GM13976 (cell line): ENCODE results near the gene SOCS4.
A peak's percentile ranks its signal among the peaks of the same experiment; 100 is the strongest.

Experiments
- DNase-seq: peaks from one replicate; pipeline ENCODE4 v3.0.0; 2012; ENCODE audit warnings: low spot score
- CTCF ChIP-seq: IDR thresholded peaks from 2 replicates; pipeline ENCODE4 v1.5.1; 2012; ENCODE audit warnings: borderline replicate concordance, mild to moderate bottlenecking; ENCODE audit not compliant: insufficient read depth; ENCODE audit errors: extremely low read depth, missing control alignments, control extremely low read depth
- in situ Hi-C: fragments of 300-500 bp; cut with MboI; formaldehyde crosslinking; loops from one replicate; pipeline ENCODE4 v1.12.0; 2022; ENCODE audit warnings: low sequenced_read_pairs, mixed read lengths, inconsistent platforms; ENCODE audit not compliant: unreplicated experiment

The SOCS4 gene

GRCh38 chr14:55097881-55098560, 71.0 kb downstream of the SOCS4 start:
- no peak for TF ChIP-seq CTCF
- DNase-seq: peak; percentile 76
- in situ Hi-C loops: no loop called here

GRCh38 chr14:55098561-55098898, 71.5 kb downstream of the SOCS4 start:
- in situ Hi-C loops: no loop called here
- no peak for TF ChIP-seq CTCF
- DNase-seq: no peak
